ENCODE results near the gene ZNF778. TPM values are rescaled to one million over a fixed set of nuclear protein-coding genes. Genes with fewer than 3 reads are reported as not detected.
"Not testable (repeated sequence)": the region's sequence is repeated elsewhere in the genome, so short reads cannot be mapped to it uniquely, and the experiment has no call there.

ZNF778 gene
- total and polyA plus RNA-seq, 10 of the 15 experiments (the other 5 are each of a cell fraction or from before 2014, with no cell fraction given), result 0.20 to 9.7 (median 4.1) TPM

- H3K79me2 ChIP-seq (ENCODE audit: control insufficient read depth, insufficient read depth, low read length); DNase-seq (ENCODE audit: low read depth, low spot score); RAD21 ChIA-PET (ENCODE audit: unreplicated experiment); FAIRE-seq; H3K9ac ChIP-seq (ENCODE audit: control insufficient read depth, insufficient read depth, low read length); H3K9me3 ChIP-seq (replicated peaks; ENCODE audit: control insufficient read depth, insufficient read depth, low read length); H3K4me3 ChIP-seq; H3K4me1 ChIP-seq (ENCODE audit: control insufficient read depth, insufficient read depth, low read length); H3K27me3 ChIP-seq (replicated peaks in 1 of 2; ENCODE audit: control insufficient read depth in 2 of 2, insufficient read depth in 2 of 2, low read length in 1 of 2); BruUV-seq (replicated peaks); H3K27ac ChIP-seq (ENCODE audit: control insufficient read depth, insufficient read depth); SMC1A ChIA-PET (ENCODE audit: uncharacterized antibody, unreplicated experiment); CTCF ChIA-PET; intact Hi-C loops (cut with micrococcal nuclease; ENCODE audit: unreplicated experiment); H4K20me1 ChIP-seq (ENCODE audit: control insufficient read depth, insufficient read depth); ATAC-seq; H3K36me3 ChIP-seq (ENCODE audit: control insufficient read depth in 2 of 2, insufficient read depth in 2 of 2, low read length in 1 of 2); in situ Hi-C loops (cut with MboI): not testable (repeated sequence)
- Histone ChIP-seq H3K4me2 (ENCODE audit: control insufficient read depth, insufficient read depth) (peak overlapping the region; percentile 54; the same call in 1 of the 2 replicates), H2AFZ (ENCODE audit: control insufficient read depth, low read depth, low read length) (peak overlapping the region; percentile 58; the same call in 1 of the 2 replicates)
- WGBS (ENCODE audit: insufficient coverage, insufficient replicate concordance, low lambda C conversion rate, missing lambda C conversion rate), result 42% methylated on average over 13 of the region's 45 CpGs
- POLR2A ChIA-PET, result interaction anchor here (0.7 kb wide), 1 partner anchor 261 kb away, joined by 4 read pairs; the partner anchor contains the start of gene SPG7
- TF ChIP-seq NR2F1 (conservative IDR thresholded peaks at IDR 0.05), result peak; percentile 41
- peak; percentile 35; the same call in 1 of the 2 replicates for TF ChIP-seq BACH1 (IDR thresholded peaks at IDR 0.05; ENCODE audit: borderline replicate concordance)
Observed at GRCh38 chr16:89247734-89248075, 30.2 kb downstream of the ZNF778 start.

- H2AFZ ChIP-seq (ENCODE audit: control insufficient read depth, low read depth, low read length), result no peak overlapping the region; the same call in 1 of the 2 replicates
- POLR2A ChIA-PET, result no interaction called here
- ATAC-seq (no peak), FAIRE-seq (no peak), DNase-seq (ENCODE audit: low read depth, low spot score) (no peak)
- in situ Hi-C loops (cut with MboI), result no loop called here
- no peak overlapping the region for H3K4me3 ChIP-seq
- no peaks in the 10 kb centered on the region for H4K20me1 ChIP-seq (ENCODE audit: control insufficient read depth, insufficient read depth)
- intact Hi-C loops (cut with micrococcal nuclease; ENCODE audit: unreplicated experiment), result no loop called here
- H3K9me3 ChIP-seq (replicated peaks; ENCODE audit: control insufficient read depth, insufficient read depth, low read length), result peaks cover 4% of the 10 kb centered on the region
- no peaks in the 10 kb centered on the region for H3K27me3 ChIP-seq (replicated peaks in 1 of 2; ENCODE audit: control insufficient read depth in 2 of 2, insufficient read depth in 2 of 2, low read length in 1 of 2)
- SMC1A ChIA-PET (ENCODE audit: uncharacterized antibody, unreplicated experiment), result no interaction called here
- no peaks in the 10 kb centered on the region for H3K36me3 ChIP-seq (ENCODE audit: control insufficient read depth in 2 of 2, insufficient read depth in 2 of 2, low read length in 1 of 2)
- CTCF ChIA-PET, result no interaction called here
- H3K4me2 ChIP-seq (ENCODE audit: control insufficient read depth, insufficient read depth), result peak overlapping the region; percentile 54; the same call in 1 of the 2 replicates
- no peak overlapping the region for H3K9ac ChIP-seq (ENCODE audit: control insufficient read depth, insufficient read depth, low read length)
- RAD21 ChIA-PET (ENCODE audit: unreplicated experiment), result no interaction called here
- no peak overlapping the region for H3K27ac ChIP-seq (ENCODE audit: control insufficient read depth, insufficient read depth)
- no peaks in the 10 kb centered on the region for H3K79me2 ChIP-seq (ENCODE audit: control insufficient read depth, insufficient read depth, low read length)
- no peaks in the 10 kb centered on the region for H3K4me1 ChIP-seq (ENCODE audit: control insufficient read depth, insufficient read depth, low read length)
- no TSS peak for BruUV-seq (replicated peaks)
- 88% methylated on average over 63 of the region's 69 CpGs for WGBS (ENCODE audit: insufficient coverage, insufficient replicate concordance, low lambda C conversion rate, missing lambda C conversion rate)
- no peak for TF ChIP-seq PRDM15 (CRISPR knock-in tag; IDR thresholded peaks at IDR 0.05)
- no peak for TF ChIP-seq HDGF (IDR thresholded peaks at IDR 0.05)
- no peak for TF ChIP-seq RELB (IDR thresholded peaks at IDR 0.05; ENCODE audit: low read depth)
- no peak for TF ChIP-seq E4F1 (IDR thresholded peaks at IDR 0.05; ENCODE audit: borderline replicate concordance, partially characterized antibody)
- no peak for TF ChIP-seq NFYA (IDR thresholded peaks at IDR 0.05; ENCODE audit: borderline replicate concordance, low read depth, low read length)
Observed at GRCh38 chr16:89248196-89248982, 30.9 kb downstream of the ZNF778 start.

All from GM12878 (cell line).